DMS79 (cell line): ENCODE data around the gene PTGFR.

Experiments used
- DNase-seq: peaks from one replicate; lab custom pipeline; 2025; lab: John Stamatoyannopoulos, UW

PTGFR gene

DNA sequence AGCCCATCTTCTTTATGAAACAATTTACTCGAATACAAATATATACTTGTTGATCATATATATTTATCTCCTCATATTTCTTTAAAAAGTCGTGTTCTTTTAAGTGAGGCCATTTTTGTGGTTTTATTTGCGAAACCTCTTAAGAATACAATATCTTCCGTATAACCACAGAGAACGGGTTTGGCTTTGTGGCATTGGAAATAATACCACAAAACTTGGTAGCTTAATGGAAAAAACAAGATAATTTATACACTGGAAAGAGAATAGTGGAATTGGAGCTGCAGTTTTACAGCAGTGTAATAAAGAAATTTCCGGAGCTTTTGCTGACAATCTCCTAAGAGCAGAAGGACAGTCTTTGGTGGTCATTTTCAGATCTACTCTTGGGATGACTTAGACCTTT is 29.4 kb downstream of the PTGFR start:
- no peak for DNase-seq

DNA sequence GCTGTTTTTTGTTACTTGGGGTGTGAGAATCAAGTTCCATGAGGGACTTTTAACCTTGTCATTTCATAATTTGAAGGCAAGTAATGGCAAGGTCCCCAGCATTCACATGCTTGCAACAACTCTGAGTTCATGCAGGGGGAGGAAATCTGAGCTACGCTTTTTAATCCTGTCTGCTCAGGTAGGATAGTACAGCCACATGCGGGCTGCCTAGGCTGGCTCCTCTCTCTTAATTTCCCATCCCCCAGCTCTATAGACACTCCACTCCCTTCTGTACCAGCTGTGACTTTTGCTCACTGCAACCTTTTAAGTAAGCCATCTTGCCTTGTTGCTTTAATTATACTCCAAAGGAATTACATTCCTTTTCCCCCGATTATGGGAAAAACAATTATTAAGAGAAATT is 30.1 kb downstream of the PTGFR start:
- DNase-seq: no peak

DNA sequence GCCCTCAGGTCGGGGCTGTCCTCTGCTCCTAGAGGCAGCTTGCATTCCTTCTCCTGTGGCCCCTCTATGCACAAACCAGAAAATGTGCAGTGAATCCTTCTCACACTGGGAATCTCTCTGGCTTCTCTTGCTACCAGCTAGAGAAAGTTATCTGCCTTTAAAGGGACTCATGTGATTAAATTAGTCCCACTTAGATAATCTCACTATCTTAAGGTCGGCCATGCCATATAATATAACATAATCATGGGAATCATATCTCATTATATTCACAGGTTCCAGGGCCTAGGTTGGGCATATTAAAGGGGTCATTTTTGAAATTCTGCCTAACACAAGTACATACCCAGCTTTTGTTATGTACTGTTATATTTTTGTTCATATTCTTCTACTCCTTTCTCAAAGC is 31.4 kb downstream of the PTGFR start:
- DNase-seq: no peak

DNA sequence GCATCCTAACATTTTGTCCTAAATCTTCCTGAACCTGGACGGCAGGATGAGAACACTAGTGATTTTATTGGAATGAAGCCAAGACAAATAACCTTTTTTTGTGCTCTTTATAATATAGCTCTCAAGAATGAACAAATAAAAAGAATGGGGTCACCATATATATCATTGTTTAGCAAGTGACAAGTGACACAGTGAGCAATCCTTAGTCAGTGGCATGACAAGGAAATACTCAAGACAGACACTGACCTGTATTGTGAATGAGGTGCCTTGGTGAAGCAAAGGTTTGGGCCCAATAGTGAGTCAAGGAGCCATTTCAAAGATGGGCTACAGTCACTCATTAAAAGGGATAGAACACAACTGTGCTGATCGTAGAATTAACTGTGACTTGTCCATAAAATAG is 35.7 kb downstream of the PTGFR start:
- no peak for DNase-seq

DNA sequence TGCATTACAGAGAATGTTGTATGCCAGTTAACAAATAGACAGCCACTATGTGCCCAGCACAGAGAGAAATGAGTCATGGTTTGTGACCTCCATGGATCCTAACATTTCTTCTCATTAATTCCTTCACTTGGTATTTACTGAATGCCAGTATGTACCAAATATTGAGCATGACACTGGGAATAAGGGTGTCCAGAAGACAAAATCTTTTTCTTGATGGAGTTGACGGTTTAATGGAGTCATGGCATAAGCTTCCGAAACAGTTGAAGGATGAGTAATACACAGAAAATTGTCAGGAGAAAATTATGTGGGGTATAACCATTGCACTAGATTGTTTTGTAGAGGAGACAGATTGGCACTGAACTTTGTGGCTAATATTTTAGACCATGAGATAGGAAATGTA is 36.9 kb downstream of the PTGFR start:
- no peak for DNase-seq

DNA sequence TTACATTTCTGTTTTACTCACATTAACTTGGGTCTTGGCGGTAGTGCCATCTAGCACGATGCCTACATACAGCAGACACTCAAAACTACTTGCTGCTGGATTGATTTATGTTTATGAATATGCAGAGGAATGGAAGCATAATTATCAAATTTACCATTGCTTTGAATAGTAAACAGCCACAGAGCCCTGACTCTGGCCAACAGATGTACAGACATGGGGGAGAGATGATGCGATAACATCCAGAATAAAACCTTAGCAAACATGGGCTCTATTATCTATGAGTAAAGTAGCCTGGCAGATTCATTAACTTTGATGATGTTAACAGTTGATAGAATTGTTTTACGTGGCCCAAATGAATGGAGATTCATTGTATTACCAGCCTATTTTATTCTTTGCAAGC is 42.8 kb downstream of the PTGFR start:
- DNase-seq: no peak

DNA sequence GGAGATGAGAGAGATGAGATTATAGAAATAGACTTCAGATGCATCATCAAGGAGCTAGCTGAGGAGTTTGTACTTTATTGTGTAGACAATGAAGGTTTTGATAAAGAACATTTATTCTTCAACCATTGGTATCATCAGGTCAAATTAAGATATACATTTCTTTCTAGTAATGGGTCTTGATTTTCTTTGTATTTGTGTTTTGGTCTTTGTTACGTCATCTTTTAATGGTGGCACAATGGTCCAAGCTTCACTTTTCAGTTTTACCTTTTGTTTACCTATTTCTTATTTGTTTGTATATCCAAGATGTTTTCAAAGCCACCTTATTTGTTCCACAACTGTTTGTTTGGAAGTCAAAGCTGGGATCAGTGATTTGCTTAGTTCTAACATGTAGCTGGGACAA is 44.5 kb downstream of the PTGFR start:
- no peak for DNase-seq

DNA sequence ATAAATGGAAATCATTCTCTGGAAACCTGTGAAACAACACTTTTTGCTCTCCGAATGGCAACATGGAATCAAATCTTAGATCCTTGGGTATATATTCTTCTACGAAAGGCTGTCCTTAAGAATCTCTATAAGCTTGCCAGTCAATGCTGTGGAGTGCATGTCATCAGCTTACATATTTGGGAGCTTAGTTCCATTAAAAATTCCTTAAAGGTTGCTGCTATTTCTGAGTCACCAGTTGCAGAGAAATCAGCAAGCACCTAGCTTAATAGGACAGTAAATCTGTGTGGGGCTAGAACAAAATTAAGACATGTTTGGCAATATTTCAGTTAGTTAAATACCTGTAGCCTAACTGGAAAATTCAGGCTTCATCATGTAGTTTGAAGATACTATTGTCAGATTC is 45.7 kb downstream of the PTGFR start:
- DNase-seq: no peak

DNA sequence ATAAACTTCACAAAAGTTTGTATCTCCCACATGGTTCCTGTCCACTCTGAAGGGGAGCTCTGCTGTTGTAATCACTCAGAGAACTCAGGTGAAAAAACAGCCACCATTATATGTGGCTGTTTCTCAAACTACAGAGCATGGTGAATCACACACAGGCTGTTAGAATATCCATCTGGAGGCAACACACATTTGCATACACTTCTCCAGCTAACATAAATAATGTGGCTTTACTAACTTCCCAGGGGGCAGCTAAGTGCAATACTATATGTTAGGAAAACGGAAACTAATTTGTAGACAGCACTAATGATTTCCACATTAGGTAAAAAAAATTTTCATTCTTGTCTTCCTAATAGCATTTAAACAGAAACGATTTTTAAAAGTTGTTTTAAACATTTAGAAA is 49.3 kb downstream of the PTGFR start:
- no peak for DNase-seq

DNA sequence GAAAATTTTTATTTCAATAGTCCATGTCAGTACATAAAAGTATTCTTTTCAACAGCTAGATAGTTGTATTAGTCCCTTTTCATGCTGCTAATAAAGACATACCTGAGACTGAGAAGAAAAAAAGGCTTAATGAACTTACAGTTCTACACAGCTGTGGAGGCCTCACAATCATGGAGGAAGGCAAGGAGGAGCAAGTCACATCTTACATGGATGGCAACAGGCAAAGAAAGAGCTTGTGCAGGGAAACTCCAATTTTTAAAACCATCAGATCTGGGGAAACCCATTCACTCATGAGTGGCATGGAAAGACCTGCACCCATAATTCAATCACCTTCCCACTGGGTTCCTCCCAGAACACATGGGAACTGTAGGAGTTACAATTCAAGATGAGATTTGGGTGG is 50.7 kb downstream of the PTGFR start:
- no peak for DNase-seq

DNA sequence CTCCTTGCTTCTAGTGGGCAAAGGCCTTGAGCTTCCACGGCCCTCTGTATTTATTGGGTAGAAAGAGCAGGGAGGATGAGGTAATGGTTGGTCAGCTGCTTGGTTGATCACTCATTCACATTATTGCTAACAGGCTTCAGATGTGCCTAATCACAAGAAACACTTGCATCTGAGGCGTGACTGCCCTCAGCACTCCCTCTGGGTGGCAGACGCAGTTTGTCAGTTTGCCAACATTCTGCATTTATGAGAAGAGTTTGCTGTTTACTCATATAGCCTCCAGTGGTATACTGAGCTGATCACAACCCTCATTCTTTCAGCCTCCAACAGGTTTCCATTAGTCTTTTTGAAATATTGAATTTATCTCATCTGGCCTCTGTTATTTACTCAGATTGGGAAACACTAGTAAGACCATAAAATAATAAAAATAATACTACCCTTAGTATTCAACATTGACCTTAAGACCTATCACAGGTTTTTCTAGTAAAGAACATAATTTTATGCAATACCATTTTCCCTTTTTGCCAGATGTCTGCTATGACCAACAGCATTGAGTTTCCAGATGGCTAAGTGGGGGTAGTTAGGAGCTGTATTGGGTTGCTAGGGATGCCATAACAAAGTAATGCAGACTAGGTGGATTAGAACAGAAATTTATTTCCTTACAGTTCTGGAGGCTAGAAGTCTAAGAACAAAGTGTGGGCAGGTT is 53.3 kb downstream of the PTGFR start:
- DNase-seq: no peak

DNA sequence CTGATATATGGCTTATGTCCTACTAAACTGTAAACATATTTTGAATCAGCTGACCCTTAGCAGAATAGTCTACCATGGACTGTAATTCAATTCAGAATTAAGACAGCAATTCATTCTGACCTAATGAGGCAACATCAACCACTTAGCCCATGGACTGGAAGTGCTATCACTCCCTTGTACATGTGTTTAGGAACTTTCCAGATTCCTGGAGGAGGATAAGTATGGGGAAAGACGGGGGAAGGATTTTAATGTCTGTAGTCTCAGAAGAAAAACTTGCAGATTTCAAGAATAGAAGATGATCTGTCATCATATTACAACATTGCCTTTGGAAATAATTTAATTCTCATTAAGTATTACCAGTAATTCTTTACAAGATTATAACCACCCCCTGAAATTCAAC is 56.3 kb downstream of the PTGFR start:
- no peak for DNase-seq

DNA sequence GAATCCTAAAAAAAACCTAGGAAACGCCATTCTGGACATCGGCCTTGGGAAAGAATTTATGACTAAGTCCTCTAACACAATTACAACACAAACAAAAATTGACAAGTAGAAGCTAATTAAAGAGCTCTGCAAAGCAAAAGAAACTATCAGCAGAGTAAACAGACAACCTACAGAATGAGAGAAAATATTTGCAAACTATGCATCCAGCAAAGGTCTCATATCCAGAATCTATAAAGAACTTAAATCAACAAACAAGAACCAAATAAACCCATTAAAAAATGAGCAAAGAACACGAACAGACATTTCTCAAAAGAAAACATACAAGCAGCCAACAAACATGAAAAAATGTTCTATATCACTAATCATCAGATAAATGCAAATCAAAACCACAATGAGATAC is 58.6 kb downstream of the PTGFR start:
- DNase-seq: no peak

DNA sequence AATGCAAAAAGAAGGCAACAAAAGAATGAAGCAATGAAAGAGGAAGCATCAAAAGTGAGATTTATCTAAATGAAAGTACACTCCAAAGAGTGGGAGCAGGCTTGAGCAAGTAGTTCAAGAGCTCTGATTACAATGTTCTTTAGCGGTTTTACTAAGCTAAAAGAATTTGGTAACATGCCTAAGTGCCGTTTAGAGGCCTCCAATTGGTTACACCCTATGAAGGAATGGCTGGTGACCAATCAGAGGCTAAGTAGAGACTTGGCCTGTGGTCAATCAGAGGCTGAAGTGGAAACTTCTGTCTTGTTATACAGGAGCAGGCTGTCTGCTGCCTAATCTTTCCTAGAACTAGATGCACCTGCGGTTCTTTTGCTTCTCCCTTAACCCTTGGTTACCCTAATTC is 59.1 kb downstream of the PTGFR start:
- no peak for DNase-seq

DNA sequence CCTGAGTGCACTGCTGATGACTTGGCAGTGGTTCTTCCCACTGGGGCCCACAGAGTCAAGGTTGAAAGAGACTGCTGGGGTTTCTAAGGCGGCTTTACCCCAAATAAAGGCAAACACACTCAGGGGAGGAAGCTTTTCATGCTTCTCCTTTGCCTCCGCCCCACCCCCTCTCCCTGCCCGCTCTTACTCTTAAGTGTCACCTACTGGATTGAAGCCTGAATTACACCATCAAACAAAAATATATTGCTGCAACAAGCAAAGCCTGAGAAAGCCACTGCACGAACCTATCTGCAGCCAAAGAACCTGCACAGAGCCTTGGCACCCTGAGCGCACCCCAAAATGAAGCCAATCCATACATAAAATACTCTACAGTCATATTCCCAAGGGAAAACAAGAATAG is 63.1 kb downstream of the PTGFR start:
- DNase-seq: no peak

DNA sequence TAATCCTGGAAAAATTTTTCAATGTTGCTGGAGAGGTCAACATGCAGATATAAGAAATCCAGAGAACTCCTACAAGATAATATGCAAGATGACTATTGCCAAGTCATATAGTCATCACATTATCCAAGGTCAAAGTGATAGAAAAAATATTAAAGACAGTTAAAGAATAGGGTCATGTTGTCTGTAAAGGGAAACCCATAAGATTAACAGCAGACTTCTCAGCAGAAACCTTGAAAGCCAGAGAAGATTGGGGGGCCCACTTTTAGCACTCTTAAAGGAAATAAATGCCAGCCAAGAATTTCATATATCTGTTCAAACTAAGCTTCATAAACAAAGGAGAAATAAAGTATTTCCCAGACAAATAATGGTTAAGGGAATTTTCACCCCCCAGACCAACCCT is 64.1 kb downstream of the PTGFR start:
- no peak for DNase-seq

DNA sequence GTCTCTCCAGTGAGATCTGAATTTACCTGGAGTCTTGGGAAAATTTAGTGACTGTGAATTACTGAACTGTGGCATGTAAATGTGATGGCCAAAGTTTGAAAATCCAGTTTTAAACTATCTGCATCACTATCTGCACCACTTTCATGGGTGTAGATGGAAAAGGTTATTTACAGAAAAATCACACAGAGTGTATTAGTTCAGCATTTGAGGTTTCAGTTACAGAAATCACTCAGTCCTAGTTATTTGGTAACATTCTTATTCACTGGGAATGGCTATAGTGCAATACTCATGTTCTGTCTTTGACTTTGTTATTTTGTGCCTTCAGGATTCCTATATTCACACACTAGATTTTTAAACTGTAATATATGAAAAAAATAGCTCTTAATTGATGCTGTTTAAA is 68.9 kb downstream of the PTGFR start:
- no peak for DNase-seq

DNA sequence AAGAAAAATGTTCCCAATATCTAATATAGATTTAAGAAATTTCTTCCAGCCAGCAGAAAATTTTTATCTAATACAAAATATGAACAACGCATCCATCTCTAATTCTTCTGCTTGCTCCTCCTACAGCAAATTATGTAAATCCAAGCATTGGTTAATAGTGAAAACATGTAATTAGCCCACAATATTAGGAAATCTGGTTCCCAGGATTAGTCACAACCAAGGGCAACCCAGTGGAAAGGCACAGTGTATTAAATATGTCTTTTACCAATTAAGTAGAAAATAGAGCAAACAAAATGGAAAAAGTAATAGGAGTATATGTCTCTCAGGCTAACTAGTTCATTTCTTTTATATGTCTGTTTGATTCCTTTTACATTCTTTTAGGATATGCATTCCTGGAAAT is 70.0 kb downstream of the PTGFR start:
- DNase-seq: no peak

DNA sequence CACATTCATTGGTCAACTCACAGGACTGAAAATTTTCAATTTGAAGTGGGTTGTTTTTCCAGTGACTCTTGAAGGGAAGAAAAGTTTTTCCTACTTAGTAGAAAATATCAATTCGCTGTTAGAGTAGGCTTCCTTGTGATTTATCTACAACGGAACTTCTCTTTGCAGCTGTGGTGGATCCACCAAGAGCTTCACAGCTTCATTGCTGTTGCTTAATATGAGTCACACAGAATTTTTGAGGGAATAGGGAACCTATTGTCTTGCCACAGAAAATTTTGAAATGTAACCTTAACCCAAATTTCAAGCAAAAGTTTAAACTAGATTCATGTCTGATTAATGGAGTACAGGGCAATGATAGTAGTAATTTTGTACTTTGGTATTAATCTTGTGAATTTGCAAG is 71.1 kb downstream of the PTGFR start:
- no peak for DNase-seq

DNA sequence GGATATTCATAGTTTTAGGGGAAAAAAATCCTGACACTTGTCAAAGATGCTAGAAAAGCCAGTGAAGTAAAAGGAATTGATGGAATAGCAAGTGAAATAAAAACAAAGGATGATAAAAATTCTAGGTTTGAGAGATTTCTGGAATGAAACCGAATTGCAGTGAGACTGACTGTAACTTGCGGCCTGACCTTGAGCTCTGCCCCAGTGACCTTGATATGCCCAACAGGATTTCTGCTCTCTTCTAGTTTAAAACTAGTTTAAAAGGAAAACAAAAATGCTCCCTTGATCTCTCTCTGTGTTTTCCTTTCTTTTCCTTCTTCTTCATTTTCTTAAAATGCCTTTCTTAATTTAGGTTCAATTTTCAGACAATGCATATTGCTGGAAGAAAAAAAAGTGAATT is 74.6 kb downstream of the PTGFR start:
- no peak for DNase-seq

DNA sequence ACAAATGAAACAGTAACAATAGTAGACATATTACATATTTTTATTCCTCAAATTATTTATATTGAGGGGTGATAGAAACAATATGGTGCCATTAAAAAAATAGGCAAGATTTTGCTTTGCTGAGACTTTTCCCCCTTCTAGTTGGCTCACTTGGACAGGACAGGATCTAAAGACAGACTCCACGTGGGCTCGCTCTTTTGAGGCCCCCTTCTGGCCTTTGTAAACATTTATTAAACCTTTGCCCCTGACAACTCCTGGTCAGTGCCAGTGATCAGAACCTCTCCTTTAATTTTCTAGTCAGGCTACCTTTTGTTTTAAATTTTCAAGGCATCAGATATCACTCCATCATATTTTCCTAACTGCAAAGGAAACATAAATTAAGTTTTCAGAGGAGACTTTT is 79.8 kb downstream of the PTGFR start:
- no peak for DNase-seq

DNA sequence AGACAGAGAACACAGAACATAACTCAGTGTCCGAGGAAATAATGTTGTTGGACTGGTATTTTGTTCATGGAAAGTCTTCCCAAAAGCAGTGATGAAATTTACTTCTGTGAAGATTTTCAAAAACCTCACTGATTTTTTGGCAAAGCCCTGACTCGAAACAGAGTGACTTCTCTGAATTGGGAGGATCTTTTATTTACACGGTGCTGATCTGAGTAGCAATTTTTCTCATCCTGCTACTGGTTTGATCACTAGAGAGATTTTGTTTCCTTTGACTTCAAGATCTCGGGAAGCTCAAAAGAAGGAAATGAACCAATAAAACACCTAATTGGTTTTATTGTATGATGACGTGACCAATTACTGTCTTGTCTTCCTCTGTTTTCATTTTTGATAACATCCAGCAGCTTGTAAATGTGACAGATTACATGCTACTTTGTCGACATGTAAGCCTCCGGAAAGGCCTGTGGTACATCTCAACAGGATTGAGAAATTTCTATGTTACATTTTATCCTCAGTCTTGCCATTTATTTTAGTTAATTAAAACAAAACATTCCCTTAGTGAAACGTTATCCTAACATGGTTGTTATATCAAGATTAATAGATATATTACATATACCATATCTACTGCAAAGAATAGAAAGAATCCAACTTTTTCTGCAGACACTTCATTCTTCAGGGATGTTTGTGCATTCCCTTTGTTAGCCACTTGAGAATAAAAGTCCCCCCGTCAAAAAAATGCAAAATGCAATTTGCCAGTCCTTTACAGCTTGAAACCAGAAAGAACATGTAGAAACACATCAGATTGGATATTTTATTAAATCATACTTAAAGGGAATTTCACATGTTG is 86.7 kb downstream of the PTGFR start:
- no peak for DNase-seq

DNA sequence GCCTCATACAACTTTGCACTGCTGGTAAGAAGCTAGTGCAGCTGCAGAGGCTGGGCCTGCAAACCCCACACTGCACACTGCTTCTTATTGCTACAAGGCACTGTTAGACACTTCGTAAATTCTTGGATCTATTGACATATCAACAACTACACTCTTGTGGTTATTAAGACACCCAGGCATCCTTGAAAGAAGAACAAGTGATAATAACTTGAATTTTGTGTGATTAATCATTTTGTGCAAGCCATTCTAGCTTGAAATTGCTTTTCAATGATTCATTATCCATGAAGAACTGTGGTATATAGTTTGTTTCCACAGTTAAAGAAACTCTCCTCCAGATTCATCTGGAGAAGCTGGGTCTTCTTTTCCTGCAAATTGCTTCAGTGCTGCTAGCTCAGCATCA is 95.8 kb downstream of the PTGFR start:
- no peak for DNase-seq

DNA sequence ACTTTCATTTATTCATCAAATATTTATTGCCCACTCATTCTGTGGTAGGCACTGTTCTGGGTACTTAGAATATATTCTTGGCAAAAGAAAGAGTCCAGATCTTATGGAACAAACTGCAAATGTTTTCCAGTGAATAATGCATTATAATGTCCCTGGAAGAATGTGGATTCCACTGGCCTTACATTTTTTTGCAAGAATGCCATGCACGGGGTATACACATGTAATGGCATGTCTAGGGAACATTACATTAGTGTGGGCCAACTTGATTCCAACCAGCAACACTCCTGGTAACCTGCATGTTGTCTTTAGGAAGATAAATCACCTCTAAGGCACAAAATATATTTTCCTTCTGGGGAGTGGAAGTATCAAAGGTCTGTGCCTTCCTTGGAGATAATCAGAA is 96.4 kb downstream of the PTGFR start:
- no peak for DNase-seq
